ENCODE data around the gene APBA1.

The APBA1 gene

GRCh38 chr9:69718218-69718617 is 46.0 kb upstream of the APBA1 start:
- Histone ChIP-seq H3K9me2 (replicated peaks; ENCODE audit: control insufficient read depth, low read length) (no peaks in the 10 kb centered on the region), H3K4me1 (ENCODE audit: control insufficient read depth, low read length) (no peaks in the 10 kb centered on the region), H3K79me2 (ENCODE audit: control insufficient read depth, low read length) (no peaks in the 10 kb centered on the region), H4K20me1 (ENCODE audit: control insufficient read depth, insufficient read depth, low read depth, low read length) (no peaks in the 10 kb centered on the region), H3K27me3 (ENCODE audit: control insufficient read depth, low read length) (no peaks in the 10 kb centered on the region), H3K36me3 (ENCODE audit: control insufficient read depth, low read length) (peaks cover 42% of the 10 kb centered on the region), H3K4me2 (ENCODE audit: low read length) (no peak overlapping the region), H3K4me3 (ENCODE audit: low read length) (no peak overlapping the region), H3K27ac (ENCODE audit: low read depth, low read length) (no peak overlapping the region), H3K9me3 (ENCODE audit: control insufficient read depth, insufficient read depth, low read length) (no peaks in the 10 kb centered on the region), H3F3A (ENCODE audit: control insufficient read depth, insufficient read depth) (no peaks in the 10 kb centered on the region)
- TF ChIP-seq, protein P1, sequence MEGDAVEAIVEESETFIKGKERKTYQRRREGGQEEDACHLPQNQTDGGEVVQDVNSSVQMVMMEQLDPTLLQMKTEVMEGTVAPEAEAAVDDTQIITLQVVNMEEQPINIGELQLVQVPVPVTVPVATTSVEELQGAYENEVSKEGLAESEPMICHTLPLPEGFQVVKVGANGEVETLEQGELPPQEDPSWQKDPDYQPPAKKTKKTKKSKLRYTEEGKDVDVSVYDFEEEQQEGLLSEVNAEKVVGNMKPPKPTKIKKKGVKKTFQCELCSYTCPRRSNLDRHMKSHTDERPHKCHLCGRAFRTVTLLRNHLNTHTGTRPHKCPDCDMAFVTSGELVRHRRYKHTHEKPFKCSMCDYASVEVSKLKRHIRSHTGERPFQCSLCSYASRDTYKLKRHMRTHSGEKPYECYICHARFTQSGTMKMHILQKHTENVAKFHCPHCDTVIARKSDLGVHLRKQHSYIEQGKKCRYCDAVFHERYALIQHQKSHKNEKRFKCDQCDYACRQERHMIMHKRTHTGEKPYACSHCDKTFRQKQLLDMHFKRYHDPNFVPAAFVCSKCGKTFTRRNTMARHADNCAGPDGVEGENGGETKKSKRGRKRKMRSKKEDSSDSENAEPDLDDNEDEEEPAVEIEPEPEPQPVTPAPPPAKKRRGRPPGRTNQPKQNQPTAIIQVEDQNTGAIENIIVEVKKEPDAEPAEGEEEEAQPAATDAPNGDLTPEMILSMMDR (IDR thresholded peaks at IDR 0.05; ENCODE audit: low read depth, low read length, poor library complexity, severe bottlenecking) = no peak
- TF ChIP-seq EZH2phosphoT487 (IDR thresholded peaks at IDR 0.05; ENCODE audit: borderline replicate concordance, low read length) = no peak

DNA sequence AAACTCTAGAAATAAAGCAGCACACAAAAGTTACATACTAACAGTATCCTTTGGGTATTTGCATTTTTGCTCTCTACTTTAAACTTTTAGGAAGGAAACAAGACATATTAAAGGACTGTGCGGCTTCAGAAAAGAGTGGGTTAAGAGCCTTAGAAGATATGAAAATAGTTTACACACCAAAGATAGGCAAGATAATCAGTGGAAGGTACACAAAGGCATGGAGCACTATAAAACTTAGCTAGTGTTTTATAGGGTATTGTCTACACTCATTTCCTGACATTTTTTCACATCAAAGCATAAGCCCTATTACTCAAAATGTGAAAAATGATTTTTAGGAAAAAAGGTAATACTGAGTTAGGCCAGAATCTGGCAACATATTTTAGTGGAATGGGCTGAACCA is 43.7 kb upstream of the APBA1 start:
- Histone ChIP-seq H3K9me2 (replicated peaks; ENCODE audit: control insufficient read depth, low read length) (no peaks in the 10 kb centered on the region), H3K79me2 (ENCODE audit: control insufficient read depth, low read length) (no peaks in the 10 kb centered on the region), H3F3A (ENCODE audit: control insufficient read depth, insufficient read depth) (no peaks in the 10 kb centered on the region), H3K4me1 (ENCODE audit: control insufficient read depth, low read length) (no peaks in the 10 kb centered on the region), H3K4me3 (ENCODE audit: low read length) (no peak overlapping the region), H4K20me1 (ENCODE audit: control insufficient read depth, insufficient read depth, low read depth, low read length) (no peaks in the 10 kb centered on the region), H3K27ac (ENCODE audit: low read depth, low read length) (no peak overlapping the region), H3K36me3 (ENCODE audit: control insufficient read depth, low read length) (peaks cover 40% of the 10 kb centered on the region), H3K27me3 (ENCODE audit: control insufficient read depth, low read length) (no peaks in the 10 kb centered on the region), H3K4me2 (ENCODE audit: low read length) (no peak overlapping the region), H3K9me3 (ENCODE audit: control insufficient read depth, insufficient read depth, low read length) (no peaks in the 10 kb centered on the region)
- TF ChIP-seq, protein P1 (IDR thresholded peaks at IDR 0.05; ENCODE audit: low read depth, low read length, poor library complexity, severe bottlenecking) = no peak
- TF ChIP-seq EZH2phosphoT487 (IDR thresholded peaks at IDR 0.05; ENCODE audit: borderline replicate concordance, low read length) = no peak

- Histone ChIP-seq H3K9me3 (ENCODE audit: control insufficient read depth, insufficient read depth, low read length) (no peaks in the 10 kb centered on the region), H3K9me2 (replicated peaks; ENCODE audit: control insufficient read depth, low read length) (no peaks in the 10 kb centered on the region), H4K20me1 (ENCODE audit: control insufficient read depth, insufficient read depth, low read depth, low read length) (no peaks in the 10 kb centered on the region), H3K79me2 (ENCODE audit: control insufficient read depth, low read length) (no peaks in the 10 kb centered on the region), H3K4me1 (ENCODE audit: control insufficient read depth, low read length) (no peaks in the 10 kb centered on the region), H3K27me3 (ENCODE audit: control insufficient read depth, low read length) (no peaks in the 10 kb centered on the region), H3K27ac (ENCODE audit: low read depth, low read length) (no peak overlapping the region), H3K36me3 (ENCODE audit: control insufficient read depth, low read length) (peaks cover 36% of the 10 kb centered on the region), H3K4me3 (ENCODE audit: low read length) (no peak overlapping the region), H3K4me2 (ENCODE audit: low read length) (no peak overlapping the region), H3F3A (ENCODE audit: control insufficient read depth, insufficient read depth) (no peaks in the 10 kb centered on the region)
- TF ChIP-seq, protein P1 (IDR thresholded peaks at IDR 0.05; ENCODE audit: low read depth, low read length, poor library complexity, severe bottlenecking) = no peak
- TF ChIP-seq EZH2phosphoT487 (IDR thresholded peaks at IDR 0.05; ENCODE audit: borderline replicate concordance, low read length) = no peak
These were observed 42.9 kb upstream of the APBA1 start for GRCh38 chr9:69715096-69715495.

DNA sequence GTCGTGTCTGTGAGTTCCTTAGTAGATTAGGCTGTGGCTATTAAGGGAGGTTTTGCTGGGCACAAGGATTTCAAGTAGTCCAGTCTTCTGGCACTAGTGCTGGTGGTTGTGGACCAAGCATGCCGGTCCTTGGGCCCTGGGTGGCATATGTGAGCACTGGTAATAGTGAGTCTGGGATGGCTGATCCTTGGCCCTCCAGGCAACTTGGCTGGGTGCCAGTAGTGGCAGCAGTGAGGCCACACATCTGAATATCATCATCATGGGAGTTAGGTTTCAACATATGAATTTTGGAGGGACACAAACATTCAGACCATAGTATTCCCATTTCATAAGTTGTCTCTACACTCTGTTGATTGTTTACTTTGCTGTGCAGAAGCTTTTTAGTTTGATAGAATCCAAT is 25.3 kb upstream of the APBA1 start:
- Histone ChIP-seq H3K36me3 (ENCODE audit: control insufficient read depth, low read length) (no peaks in the 10 kb centered on the region), H4K20me1 (ENCODE audit: control insufficient read depth, insufficient read depth, low read depth, low read length) (no peaks in the 10 kb centered on the region), H3F3A (ENCODE audit: control insufficient read depth, insufficient read depth) (no peaks in the 10 kb centered on the region), H3K79me2 (ENCODE audit: control insufficient read depth, low read length) (no peaks in the 10 kb centered on the region), H3K9me2 (replicated peaks; ENCODE audit: control insufficient read depth, low read length) (no peaks in the 10 kb centered on the region), H3K27me3 (ENCODE audit: control insufficient read depth, low read length) (no peaks in the 10 kb centered on the region), H3K4me1 (ENCODE audit: control insufficient read depth, low read length) (no peaks in the 10 kb centered on the region), H3K27ac (ENCODE audit: low read depth, low read length) (no peak overlapping the region), H3K4me2 (ENCODE audit: low read length) (no peak overlapping the region), H3K4me3 (ENCODE audit: low read length) (no peak overlapping the region), H3K9me3 (ENCODE audit: control insufficient read depth, insufficient read depth, low read length) (no peaks in the 10 kb centered on the region)
- TF ChIP-seq, protein P1 (IDR thresholded peaks at IDR 0.05; ENCODE audit: low read depth, low read length, poor library complexity, severe bottlenecking) = no peak
- no peak for TF ChIP-seq EZH2phosphoT487 (IDR thresholded peaks at IDR 0.05; ENCODE audit: borderline replicate concordance, low read length)
